Vagina (tissue), 2 donors: ENCODE results near the gene TGFBR3.

Source experiments
- POLR2A ChIP-seq, 2 donors: fragments of 450-650 bp; IDR thresholded peaks; one replicate each; pipeline ENCODE4 v1.6.1; 2017; ENCODE audit warnings: antibody characterized with exemption in 2 of 2, mild to moderate bottlenecking in 2 of 2, moderate library complexity in 2 of 2
- POLR2AphosphoS5 ChIP-seq, 2 donors: sonication (generic); formaldehyde crosslinking; IDR thresholded peaks; one replicate each; pipeline ENCODE4 v1.9.0; 2017; ENCODE audit warnings: antibody characterized with exemption in 2 of 2, mild to moderate bottlenecking in 2 of 2, low read depth in 1 of 2; ENCODE audit not compliant: insufficient read depth in 1 of 2
- TF ChIP-seq, protein P1 (sequence below), 3 experiments: fragments of 450-650 bp in 2 of 3; fragments of 200-600 bp in 1 of 3; sonication (generic) in 1 of 3; IDR thresholded peaks; one replicate each; pipeline ENCODE4 v1.5.1; 2017 to 2019; ENCODE audit warnings: antibody characterized with exemption in 3 of 3, mild to moderate bottlenecking in 2 of 3, moderate library complexity in 2 of 3

DNA sequence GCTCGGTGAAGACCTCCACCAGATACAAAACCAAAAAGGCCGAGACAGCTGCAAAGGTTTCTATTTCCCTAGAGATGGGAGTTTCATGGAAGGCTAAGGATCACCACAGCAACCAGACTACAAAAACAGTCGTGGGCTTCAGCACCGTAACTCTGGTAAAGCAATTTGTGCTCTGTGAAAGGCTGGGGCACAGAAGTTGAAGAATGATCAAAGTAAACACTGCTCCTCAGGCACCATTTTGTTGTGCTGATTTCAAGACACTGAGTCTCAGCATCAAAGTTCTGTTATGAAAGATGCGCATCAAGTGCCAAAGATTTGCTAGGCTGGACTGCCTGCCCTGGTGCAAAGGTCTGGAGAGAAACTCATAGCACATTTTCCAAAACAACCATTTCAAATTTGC is 116.2 kb downstream of the TGFBR3 start:
- TF ChIP-seq, protein P1, sequence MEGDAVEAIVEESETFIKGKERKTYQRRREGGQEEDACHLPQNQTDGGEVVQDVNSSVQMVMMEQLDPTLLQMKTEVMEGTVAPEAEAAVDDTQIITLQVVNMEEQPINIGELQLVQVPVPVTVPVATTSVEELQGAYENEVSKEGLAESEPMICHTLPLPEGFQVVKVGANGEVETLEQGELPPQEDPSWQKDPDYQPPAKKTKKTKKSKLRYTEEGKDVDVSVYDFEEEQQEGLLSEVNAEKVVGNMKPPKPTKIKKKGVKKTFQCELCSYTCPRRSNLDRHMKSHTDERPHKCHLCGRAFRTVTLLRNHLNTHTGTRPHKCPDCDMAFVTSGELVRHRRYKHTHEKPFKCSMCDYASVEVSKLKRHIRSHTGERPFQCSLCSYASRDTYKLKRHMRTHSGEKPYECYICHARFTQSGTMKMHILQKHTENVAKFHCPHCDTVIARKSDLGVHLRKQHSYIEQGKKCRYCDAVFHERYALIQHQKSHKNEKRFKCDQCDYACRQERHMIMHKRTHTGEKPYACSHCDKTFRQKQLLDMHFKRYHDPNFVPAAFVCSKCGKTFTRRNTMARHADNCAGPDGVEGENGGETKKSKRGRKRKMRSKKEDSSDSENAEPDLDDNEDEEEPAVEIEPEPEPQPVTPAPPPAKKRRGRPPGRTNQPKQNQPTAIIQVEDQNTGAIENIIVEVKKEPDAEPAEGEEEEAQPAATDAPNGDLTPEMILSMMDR (IDR thresholded peaks at IDR 0.05) = no peak
- TF ChIP-seq POLR2A (IDR thresholded peaks at IDR 0.05) (no peak), POLR2AphosphoS5 (IDR thresholded peaks at IDR 0.05; ENCODE audit: insufficient read depth in 1 of 2, low read depth in 1 of 2) (no peak)
